HEK293 (cell line): ENCODE measurements around the gene JAZF1.

Source experiments
- CTCF ChIA-PET: fragments of 350-600 bp; formaldehyde crosslinking; extraction: SDS; loops from one replicate; lab custom pipeline; 2021; ENCODE audit warnings: antibody characterized with exemption; lab: Yijun Ruan, JAX
- POLR2A ChIA-PET: fragments of 300-600 bp; formaldehyde crosslinking; extraction: SDS; loops from one replicate; lab custom pipeline; 2020; ENCODE audit warnings: antibody characterized with exemption, inconsistent platforms; lab: Yijun Ruan, JAX
- H3K27ac ChIP-seq: fragments of 200-500 bp; sonication (Bioruptor generic); 2 replicates; pipeline ENCODE4 v1.5.1; 2014; ENCODE audit warnings: low read depth, low read length, control low read depth, inconsistent platforms; ENCODE audit errors: extremely low read depth
- H3K36me3 ChIP-seq, 2 experiments: fragments of 200-500 bp in 1 of 2; sonication (Bioruptor generic) in 1 of 2; 1 replicate in 1 of 2; 2 replicates in 1 of 2; pipeline ENCODE4 v1.5.1; 2014 to 2017; ENCODE audit warnings: inconsistent platforms in 2 of 2, low read length in 2 of 2; ENCODE audit not compliant: control insufficient read depth in 2 of 2, insufficient read depth in 1 of 2
- H3K4me1 ChIP-seq: fragments of 200-500 bp; sonication (Bioruptor generic); 2 replicates; pipeline ENCODE4 v1.5.1; 2014; ENCODE audit warnings: mild to moderate bottlenecking, low read length, inconsistent platforms; ENCODE audit not compliant: control insufficient read depth, insufficient read depth
- H3K4me3 ChIP-seq: 2 replicates; pipeline ENCODE4 v1.5.1; 2011; ENCODE audit warnings: low read depth, mild to moderate bottlenecking, control low read depth, low read length, moderate library complexity
- H3K9me3 ChIP-seq: fragments of 200-500 bp; sonication (Bioruptor generic); 2 replicates; pipeline ENCODE4 v1.5.1; 2014; ENCODE audit warnings: low read depth, low read length, inconsistent platforms; ENCODE audit not compliant: control insufficient read depth, insufficient read depth
- KLF17 ChIP-seq: fragments of 450-650 bp; formaldehyde crosslinking; IDR thresholded peaks from 2 replicates; pipeline ENCODE4 v1.5.1; 2016; ENCODE audit warnings: missing biosample characterization, missing genetic modification characterization
- REPIN1 ChIP-seq: fragments of 450-650 bp; formaldehyde crosslinking; IDR thresholded peaks from 2 replicates; pipeline ENCODE4 v1.5.1; 2017; ENCODE audit warnings: missing biosample characterization, missing genetic modification characterization, low read depth
- ZBTB1 ChIP-seq: fragments of 450-650 bp; formaldehyde crosslinking; IDR thresholded peaks from 2 replicates; pipeline ENCODE4 v1.5.1; 2016; ENCODE audit warnings: missing biosample characterization, missing genetic modification characterization
- ZBTB20 ChIP-seq: fragments of 450-650 bp; formaldehyde crosslinking; IDR thresholded peaks from 2 replicates; pipeline ENCODE4 v1.5.1; 2016; ENCODE audit warnings: missing biosample characterization, missing genetic modification characterization
- ZBTB8A ChIP-seq: fragments of 450-650 bp; formaldehyde crosslinking; IDR thresholded peaks from 2 replicates; pipeline ENCODE4 v1.5.1; 2016; ENCODE audit warnings: missing biosample characterization, missing genetic modification characterization
- ZNF133 ChIP-seq: fragments of 450-650 bp; formaldehyde crosslinking; IDR thresholded peaks from 2 replicates; pipeline ENCODE4 v1.5.1; 2016; ENCODE audit warnings: missing biosample characterization, missing genetic modification characterization
- ZNF148 ChIP-seq: fragments of 450-650 bp; formaldehyde crosslinking; IDR thresholded peaks from 2 replicates; pipeline ENCODE4 v1.5.0; 2017; ENCODE audit warnings: missing biosample characterization, missing genetic modification characterization, borderline replicate concordance
- ZNF157 ChIP-seq: fragments of 450-650 bp; formaldehyde crosslinking; IDR thresholded peaks from 2 replicates; pipeline ENCODE4 v1.5.1; 2016; ENCODE audit warnings: missing biosample characterization, missing genetic modification characterization
- ZNF175 ChIP-seq: fragments of 450-650 bp; formaldehyde crosslinking; IDR thresholded peaks from 2 replicates; pipeline ENCODE4 v1.5.1; 2016; ENCODE audit warnings: missing biosample characterization, missing genetic modification characterization
- ZNF354C ChIP-seq: fragments of 450-650 bp; formaldehyde crosslinking; IDR thresholded peaks from 2 replicates; pipeline ENCODE4 v1.5.1; 2016; ENCODE audit warnings: missing biosample characterization, missing genetic modification characterization, low read depth, borderline replicate concordance
- ZNF423 ChIP-seq: fragments of 450-650 bp; formaldehyde crosslinking; IDR thresholded peaks from 2 replicates; pipeline ENCODE4 v1.5.1; 2016; ENCODE audit warnings: missing biosample characterization, missing genetic modification characterization
- ZNF777 ChIP-seq: fragments of 450-650 bp; formaldehyde crosslinking; IDR thresholded peaks from 2 replicates; pipeline ENCODE4 v1.5.1; 2017; ENCODE audit warnings: missing biosample characterization, missing genetic modification characterization, borderline replicate concordance
- TF ChIP-seq, protein P1 (sequence below): fragments of 450-650 bp; formaldehyde crosslinking; IDR thresholded peaks from 2 replicates; pipeline ENCODE4 v1.5.1; 2017; ENCODE audit warnings: missing biosample characterization, missing genetic modification characterization
- TF ChIP-seq, protein P2 (sequence below): fragments of 450-650 bp; formaldehyde crosslinking; IDR thresholded peaks from 2 replicates; pipeline ENCODE4 v1.5.1; 2016; ENCODE audit warnings: missing biosample characterization, missing genetic modification characterization

Gene JAZF1

DNA sequence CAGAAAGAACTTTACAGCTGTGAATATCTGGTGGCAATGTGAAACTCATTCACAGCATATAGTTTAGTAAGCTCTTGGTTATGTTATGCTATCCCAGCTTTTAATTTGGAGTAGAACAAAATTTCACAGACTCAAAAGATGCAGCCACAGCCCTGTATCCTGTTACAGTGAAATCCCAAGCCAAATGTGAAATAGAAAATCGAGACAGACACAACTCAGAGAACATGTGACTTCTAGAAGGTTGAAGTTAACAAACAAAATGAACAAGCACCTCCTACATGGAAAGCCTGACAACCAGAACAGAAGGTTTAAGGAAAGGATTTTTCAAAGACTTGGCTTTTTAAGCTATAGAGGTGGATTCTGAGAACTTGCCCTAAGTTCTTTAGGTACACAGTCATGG, 39.6 kb downstream of the JAZF1 start:
- Histone ChIP-seq H3K9me3 (no peaks in the 10 kb centered on the region), H3K4me1 (peaks cover 5% of the 10 kb centered on the region; the same call in 1 of the 2 replicates), H3K36me3 (no peaks in the 10 kb centered on the region), H3K27ac (no peak overlapping the region), H3K4me3 (no peak overlapping the region)
- POLR2A ChIA-PET = no interaction called here
- CTCF ChIA-PET = no interaction called here
- TF ChIP-seq, protein P1, sequence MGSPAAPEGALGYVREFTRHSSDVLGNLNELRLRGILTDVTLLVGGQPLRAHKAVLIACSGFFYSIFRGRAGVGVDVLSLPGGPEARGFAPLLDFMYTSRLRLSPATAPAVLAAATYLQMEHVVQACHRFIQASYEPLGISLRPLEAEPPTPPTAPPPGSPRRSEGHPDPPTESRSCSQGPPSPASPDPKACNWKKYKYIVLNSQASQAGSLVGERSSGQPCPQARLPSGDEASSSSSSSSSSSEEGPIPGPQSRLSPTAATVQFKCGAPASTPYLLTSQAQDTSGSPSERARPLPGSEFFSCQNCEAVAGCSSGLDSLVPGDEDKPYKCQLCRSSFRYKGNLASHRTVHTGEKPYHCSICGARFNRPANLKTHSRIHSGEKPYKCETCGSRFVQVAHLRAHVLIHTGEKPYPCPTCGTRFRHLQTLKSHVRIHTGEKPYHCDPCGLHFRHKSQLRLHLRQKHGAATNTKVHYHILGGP (tag by site-specific recombination) = no peak
- TF ChIP-seq, protein P2, sequence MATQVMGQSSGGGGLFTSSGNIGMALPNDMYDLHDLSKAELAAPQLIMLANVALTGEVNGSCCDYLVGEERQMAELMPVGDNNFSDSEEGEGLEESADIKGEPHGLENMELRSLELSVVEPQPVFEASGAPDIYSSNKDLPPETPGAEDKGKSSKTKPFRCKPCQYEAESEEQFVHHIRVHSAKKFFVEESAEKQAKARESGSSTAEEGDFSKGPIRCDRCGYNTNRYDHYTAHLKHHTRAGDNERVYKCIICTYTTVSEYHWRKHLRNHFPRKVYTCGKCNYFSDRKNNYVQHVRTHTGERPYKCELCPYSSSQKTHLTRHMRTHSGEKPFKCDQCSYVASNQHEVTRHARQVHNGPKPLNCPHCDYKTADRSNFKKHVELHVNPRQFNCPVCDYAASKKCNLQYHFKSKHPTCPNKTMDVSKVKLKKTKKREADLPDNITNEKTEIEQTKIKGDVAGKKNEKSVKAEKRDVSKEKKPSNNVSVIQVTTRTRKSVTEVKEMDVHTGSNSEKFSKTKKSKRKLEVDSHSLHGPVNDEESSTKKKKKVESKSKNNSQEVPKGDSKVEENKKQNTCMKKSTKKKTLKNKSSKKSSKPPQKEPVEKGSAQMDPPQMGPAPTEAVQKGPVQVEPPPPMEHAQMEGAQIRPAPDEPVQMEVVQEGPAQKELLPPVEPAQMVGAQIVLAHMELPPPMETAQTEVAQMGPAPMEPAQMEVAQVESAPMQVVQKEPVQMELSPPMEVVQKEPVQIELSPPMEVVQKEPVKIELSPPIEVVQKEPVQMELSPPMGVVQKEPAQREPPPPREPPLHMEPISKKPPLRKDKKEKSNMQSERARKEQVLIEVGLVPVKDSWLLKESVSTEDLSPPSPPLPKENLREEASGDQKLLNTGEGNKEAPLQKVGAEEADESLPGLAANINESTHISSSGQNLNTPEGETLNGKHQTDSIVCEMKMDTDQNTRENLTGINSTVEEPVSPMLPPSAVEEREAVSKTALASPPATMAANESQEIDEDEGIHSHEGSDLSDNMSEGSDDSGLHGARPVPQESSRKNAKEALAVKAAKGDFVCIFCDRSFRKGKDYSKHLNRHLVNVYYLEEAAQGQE (tag by site-specific recombination) = no peak
- TF ChIP-seq ZNF354C (tag by site-specific recombination) = no peak

DNA sequence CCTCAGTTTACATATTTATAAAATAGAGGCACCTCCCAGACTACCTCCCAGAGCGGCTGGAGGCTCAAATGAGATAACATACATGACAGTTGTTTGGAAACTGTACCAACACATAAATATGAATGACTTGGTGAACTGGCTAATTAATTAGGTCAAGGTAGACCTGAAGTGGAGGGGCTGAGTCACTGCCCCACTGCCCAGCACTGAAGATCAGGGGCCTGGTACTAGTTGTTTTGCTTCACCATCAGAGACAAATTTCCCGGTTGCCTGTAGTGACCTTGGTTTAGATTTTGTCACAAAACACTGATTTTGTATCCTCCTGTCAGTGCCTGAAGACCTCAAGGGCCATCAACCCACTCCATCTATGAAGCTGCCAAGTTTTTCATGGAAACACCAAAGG, 41.8 kb downstream of the JAZF1 start:
- TF ChIP-seq, protein P2 (tag by site-specific recombination) = no peak
- TF ChIP-seq REPIN1 (tag by site-specific recombination) = no peak
- TF ChIP-seq ZBTB20 = no peak
- TF ChIP-seq KLF17 (tag by site-specific recombination) = no peak
- no peak for TF ChIP-seq ZNF148 (tag by site-specific recombination)
- TF ChIP-seq ZNF133 = no peak
- no peak for TF ChIP-seq ZNF777 (tag by site-specific recombination)
- no peak for TF ChIP-seq ZBTB1 (tag by site-specific recombination)
- no peak for TF ChIP-seq ZNF175 (tag by site-specific recombination)
- TF ChIP-seq ZBTB8A (tag by site-specific recombination) = no peak
- no peak for TF ChIP-seq ZNF157 (tag by site-specific recombination)
- no peak for TF ChIP-seq ZNF423 (tag by site-specific recombination)
- ChIA-PET POLR2A (no interaction called here), CTCF (no interaction called here)
- H3K36me3 ChIP-seq = no peaks in the 10 kb centered on the region
- no peak overlapping the region for H3K4me3 ChIP-seq
- no peak overlapping the region for H3K27ac ChIP-seq
- H3K4me1 ChIP-seq = peaks cover 10% of the 10 kb centered on the region
- H3K9me3 ChIP-seq = no peaks in the 10 kb centered on the region
